ENCODE data around the gene UBXN1. TPM values are rescaled to one million over a fixed set of nuclear protein-coding genes. Genes with fewer than 3 reads are reported as not detected.
"Not testable (repeated sequence)": the region's sequence is repeated elsewhere in the genome, so short reads cannot be mapped to it uniquely, and the experiment has no call there.

The UBXN1 gene
- total RNA-seq, 1 donor from 2014 or later = 98.0 TPM

- no peak for DNase-seq (ENCODE audit: low spot score)
Observed at GRCh38 chr11:62708793-62709192, 29.9 kb upstream of the UBXN1 start.

GRCh38 chr11:62708392-62708791 is 29.5 kb upstream of the UBXN1 start:
- DNase-seq (ENCODE audit: low spot score) = no peak

GRCh38 chr11:62707277-62707861 is 28.5 kb upstream of the UBXN1 start, which contains the start of the genes BSCL2 and GNG3:
Gene BSCL2, minus strand, starts transcription at chr11:62707424. Its CDS starts 229 bp downstream, at chr11:62707195.
Gene GNG3, plus strand, starts transcription at chr11:62707676. Its CDS starts 620 bp downstream, at chr11:62708296.
- DNase-seq (ENCODE audit: low spot score) = peak; percentile 47

GRCh38 chr11:62706850-62707247 is 28.0 kb upstream of the UBXN1 start:
- no peak for DNase-seq (ENCODE audit: low spot score)

GRCh38 chr11:62705880-62706849 is 27.3 kb upstream of the UBXN1 start:
- peak; percentile 97 for DNase-seq (ENCODE audit: low spot score)

- no peak for DNase-seq (ENCODE audit: low spot score)
Observed at GRCh38 chr11:62705413-62705812, 26.5 kb upstream of the UBXN1 start.

GRCh38 chr11:62703921-62704320 is 25.0 kb upstream of the UBXN1 start:
- not testable (repeated sequence) for DNase-seq (ENCODE audit: low spot score)

- no peak for DNase-seq (ENCODE audit: low spot score)
Observed at GRCh38 chr11:62702246-62702645, 23.4 kb upstream of the UBXN1 start.

GRCh38 chr11:62694455-62695167 is 15.7 kb upstream of the UBXN1 start:
- DNase-seq (ENCODE audit: low spot score) = peak; percentile 75

GRCh38 chr11:62693624-62694023 is 14.8 kb upstream of the UBXN1 start:
- DNase-seq (ENCODE audit: low spot score) = not testable (repeated sequence)

GRCh38 chr11:62689421-62690183 is 10.7 kb upstream of the UBXN1 start, which contains the start of gene LRRN4CL:
Gene LRRN4CL, minus strand, starts transcription at chr11:62689530. Its CDS starts 1,022 bp downstream, at chr11:62688508.
- DNase-seq (ENCODE audit: low spot score) = peak; percentile 90

- peak; percentile 49 for DNase-seq (ENCODE audit: low spot score)
Observed at GRCh38 chr11:62688491-62688890, 9.6 kb upstream of the UBXN1 start.

GRCh38 chr11:62687508-62688396 is 8.9 kb upstream of the UBXN1 start:
- DNase-seq (ENCODE audit: low spot score) = no peak

GRCh38 chr11:62682518-62682917 is 3.6 kb upstream of the UBXN1 start:
- DNase-seq (ENCODE audit: low spot score) = no peak

- peak; percentile 82 for DNase-seq (ENCODE audit: low spot score)
Observed at GRCh38 chr11:62680825-62681240, 2.0 kb upstream of the UBXN1 start.

- no peak for DNase-seq (ENCODE audit: low spot score)
Observed at GRCh38 chr11:62678433-62678769, 472 bp downstream of the UBXN1 start.

- DNase-seq (ENCODE audit: low spot score) = no peak
Observed at GRCh38 chr11:62677714-62678113, 1.2 kb downstream of the UBXN1 start.

GRCh38 chr11:62677156-62677555 is 1.7 kb downstream of the UBXN1 start:
- DNase-seq (ENCODE audit: low spot score) = no peak

- DNase-seq (ENCODE audit: low spot score) = no peak
Observed at GRCh38 chr11:62676698-62677097, 2.2 kb downstream of the UBXN1 start.

GRCh38 chr11:62675415-62675814 is 3.5 kb downstream of the UBXN1 start:
- not testable (repeated sequence) for DNase-seq (ENCODE audit: low spot score)
